Right hindlimb (tissue), 1 donor: ENCODE results near the gene KIF26B.

ENCODE experiments used
- DNase-seq: peaks from one replicate; pipeline ENCODE4 v3.0.0-alpha.2; 2018

Gene KIF26B

GRCh38 chr1:245437369-245438062 lies 282.7 kb downstream of the KIF26B start:
- DNase-seq = no peak

GRCh38 chr1:245440922-245441321 lies 286.1 kb downstream of the KIF26B start:
- no peak for DNase-seq

- DNase-seq = peak; percentile 44
Observed at GRCh38 chr1:245441689-245442088, 286.9 kb downstream of the KIF26B start.

- DNase-seq = no peak
Observed at GRCh38 chr1:245444147-245444828, 289.5 kb downstream of the KIF26B start.

- DNase-seq = no peak
Observed at GRCh38 chr1:245444945-245445344, 290.2 kb downstream of the KIF26B start.

DNA sequence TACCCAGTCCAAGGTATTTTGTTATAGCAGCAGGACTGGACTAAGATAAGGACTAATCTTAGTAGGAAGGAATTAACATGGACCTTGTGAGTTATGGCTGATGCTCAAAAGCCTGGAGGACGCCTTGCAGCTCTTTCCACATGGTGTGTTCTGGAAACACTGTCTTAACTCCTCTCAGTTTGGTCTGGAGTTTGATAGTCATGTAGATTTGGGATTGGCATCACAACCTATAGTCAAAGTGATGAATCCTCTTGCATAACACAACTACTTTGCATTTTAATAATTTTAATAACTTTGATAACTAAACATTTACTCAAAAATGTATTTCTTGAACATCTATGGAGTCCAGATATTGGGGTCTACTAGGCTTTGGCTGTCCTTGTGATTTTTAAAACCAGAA lies 293.7 kb downstream of the KIF26B start:
- no peak for DNase-seq

- no peak for DNase-seq
Observed at GRCh38 chr1:245448975-245449431, 294.2 kb downstream of the KIF26B start.

GRCh38 chr1:245453541-245453940 lies 298.8 kb downstream of the KIF26B start:
- DNase-seq = no peak

GRCh38 chr1:245454051-245454450 lies 299.3 kb downstream of the KIF26B start:
- DNase-seq = no peak

DNA sequence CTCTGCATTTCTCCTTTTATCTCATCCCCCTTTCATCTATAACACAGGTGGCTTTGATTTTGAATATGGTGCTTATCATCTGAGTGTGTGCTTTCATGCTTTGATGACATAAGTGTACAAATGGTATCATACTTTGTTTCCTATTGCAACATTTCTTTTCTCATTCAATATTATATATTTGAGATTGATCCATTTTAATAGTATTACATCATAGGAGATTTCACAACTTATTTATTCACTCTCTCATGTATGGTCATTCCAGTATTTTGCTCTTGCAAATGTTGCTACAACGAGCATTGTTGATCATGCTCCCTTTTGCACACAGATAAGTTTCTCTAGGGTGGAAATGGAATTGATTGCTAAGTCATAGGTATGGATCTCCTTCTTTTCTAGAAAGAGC lies 302.8 kb downstream of the KIF26B start:
- no peak for DNase-seq

DNA sequence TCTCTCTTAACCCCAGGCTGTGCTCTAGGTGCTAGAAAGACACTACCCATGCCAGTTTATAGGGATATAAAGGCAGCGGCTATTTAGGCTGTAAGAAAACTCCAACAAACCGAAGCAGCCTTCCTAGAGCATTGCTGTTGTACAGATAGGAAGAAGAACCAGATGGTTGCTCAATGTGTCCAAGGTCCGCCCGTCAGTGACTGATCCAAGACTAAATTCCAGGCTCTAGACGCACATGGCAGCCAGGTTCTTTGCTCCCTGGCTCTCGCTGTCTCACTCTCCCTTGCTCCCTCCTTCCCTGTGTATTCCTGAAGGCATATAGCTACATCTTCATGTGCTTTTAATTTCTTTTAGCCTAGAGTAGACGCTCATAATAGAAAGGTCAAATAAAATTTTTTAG lies 303.4 kb downstream of the KIF26B start:
- no peak for DNase-seq

DNA sequence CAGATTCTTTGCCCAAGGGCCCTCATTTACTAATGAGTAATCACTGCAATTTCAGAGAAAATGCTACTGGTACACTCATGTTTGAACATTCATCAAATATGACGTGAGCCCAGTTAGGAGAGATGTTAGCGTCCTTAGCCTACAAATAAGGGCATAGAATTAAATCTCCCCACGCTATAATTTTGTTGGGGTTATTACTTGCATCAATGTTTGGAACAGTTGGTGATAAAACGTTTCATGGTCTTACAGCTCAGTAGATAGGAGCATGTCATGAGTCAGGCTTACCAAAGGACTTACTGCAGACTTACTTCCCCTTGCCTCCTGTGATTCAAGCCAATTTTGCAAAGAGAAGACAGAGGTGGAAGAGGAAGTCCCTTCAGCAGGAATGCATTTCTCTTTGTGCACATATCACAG lies 304.0 kb downstream of the KIF26B start:
- DNase-seq = no peak

DNA sequence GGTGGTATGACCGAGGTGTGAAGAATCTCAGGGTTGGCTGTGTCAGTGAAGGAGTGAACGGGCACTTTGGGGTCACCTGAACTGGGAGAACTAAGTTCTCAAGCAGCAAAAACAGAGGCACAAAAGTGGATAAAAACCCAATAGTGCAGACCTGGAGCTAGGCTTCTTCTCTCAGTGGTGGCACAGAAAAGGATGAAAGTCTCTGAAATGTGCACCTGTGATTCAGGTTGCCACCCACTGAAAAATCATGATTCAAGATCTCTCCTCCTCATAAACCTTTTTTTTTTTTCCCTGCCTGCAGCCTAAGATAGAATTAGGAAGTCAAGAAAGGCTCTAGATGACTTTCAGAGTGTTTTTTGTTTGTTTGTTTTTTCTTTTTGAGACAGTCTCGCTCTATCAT lies 304.8 kb downstream of the KIF26B start:
- no peak for DNase-seq

- no peak for DNase-seq
Observed at GRCh38 chr1:245461681-245462080, 306.9 kb downstream of the KIF26B start.

DNA sequence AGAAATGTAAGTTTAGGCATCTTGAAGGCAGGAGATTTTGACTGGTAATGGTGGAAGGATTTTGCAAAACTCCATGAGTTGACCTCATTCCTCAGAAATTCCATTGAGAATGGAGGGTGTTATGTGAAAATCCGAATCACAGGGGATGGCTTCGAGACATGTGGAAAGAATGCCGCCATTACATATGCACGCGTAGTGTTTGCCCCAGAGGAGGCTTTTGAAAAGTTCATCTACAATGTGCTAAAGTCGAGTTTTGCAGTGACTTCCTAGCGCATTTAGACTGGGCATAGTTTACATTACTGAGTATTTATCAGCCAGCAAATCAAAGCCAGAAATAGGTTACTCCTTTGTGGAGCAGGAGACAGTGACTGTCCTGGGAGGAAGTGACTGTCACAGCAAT lies 307.4 kb downstream of the KIF26B start:
- DNase-seq = no peak

DNA sequence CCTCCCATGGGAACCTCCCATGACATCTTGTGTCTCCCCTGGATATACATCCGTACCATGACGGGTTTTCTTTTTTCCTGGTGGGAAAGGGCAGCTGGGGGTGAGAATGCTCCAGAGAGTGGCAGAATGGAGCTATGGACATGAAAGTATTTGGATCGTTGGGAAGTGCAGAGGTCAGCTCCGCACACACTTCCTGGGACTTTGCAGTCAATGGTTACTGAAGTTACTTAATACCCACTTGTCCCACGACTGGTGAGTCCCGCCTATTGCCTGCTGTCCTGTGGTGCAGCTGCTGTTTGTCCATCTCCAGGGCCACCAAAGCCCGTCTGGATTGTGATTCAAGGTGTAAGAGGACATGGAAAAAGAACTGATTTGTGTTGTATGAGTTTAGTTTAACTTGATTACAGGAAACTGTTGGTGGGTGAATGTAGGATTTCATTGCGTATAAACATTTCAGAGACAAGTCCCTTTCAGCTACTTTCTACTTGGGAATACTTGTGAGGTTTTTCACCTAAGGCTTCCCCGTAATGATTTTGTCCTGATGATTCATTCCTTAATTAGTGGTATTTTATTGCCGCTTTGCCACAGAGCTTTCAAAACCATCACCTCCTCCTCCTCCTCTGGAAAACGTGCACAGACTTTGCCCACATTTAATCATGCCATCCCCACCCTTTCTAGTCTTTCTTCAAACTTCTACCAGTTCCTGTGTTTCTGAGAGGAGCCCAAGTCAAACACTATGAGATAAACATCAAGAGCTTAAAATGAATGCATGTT lies 308.8 kb downstream of the KIF26B start:
- no peak for DNase-seq

DNA sequence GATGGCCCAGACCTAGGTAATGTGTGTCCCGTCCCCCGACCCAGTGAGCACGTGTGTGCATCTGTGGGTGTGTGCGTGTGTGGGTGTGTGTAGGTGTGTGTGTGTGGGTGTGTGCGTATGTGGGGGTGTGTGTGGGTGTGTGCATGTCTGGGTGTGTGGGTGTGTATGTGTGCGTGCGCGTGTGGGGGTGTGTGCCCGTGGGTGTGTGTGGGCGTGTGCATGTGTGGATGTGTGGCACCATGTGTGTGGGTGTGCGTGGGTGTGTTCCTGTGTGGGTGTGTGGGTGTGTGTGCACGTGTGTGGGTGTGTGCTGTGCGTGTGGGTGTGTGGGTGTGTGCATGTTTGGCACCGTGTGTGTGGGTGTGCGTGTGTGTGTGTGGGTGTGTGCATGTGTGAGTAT lies 309.5 kb downstream of the KIF26B start:
- no peak for DNase-seq

DNA sequence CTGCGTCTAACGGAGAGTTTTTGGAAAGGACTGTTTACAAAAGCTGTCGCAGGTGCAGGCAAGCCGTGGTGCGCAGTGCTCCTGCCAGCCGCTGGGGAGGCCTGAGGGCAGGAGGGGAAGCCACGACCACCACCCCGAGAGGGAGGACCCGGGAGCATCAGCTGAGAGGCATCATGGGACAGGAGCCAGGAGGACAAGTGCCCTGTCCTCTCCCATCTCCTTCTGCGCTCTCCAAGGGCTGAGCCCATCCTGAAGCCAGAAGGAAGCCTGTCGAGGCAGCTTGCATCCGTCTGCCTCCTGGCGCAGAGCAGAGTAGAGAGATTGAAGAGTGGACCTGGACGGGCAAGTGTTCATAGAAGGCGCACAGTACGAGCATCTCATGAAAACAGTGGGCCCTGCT lies 310.9 kb downstream of the KIF26B start:
- no peak for DNase-seq

GRCh38 chr1:245466261-245466660 lies 311.5 kb downstream of the KIF26B start:
- no peak for DNase-seq

DNA sequence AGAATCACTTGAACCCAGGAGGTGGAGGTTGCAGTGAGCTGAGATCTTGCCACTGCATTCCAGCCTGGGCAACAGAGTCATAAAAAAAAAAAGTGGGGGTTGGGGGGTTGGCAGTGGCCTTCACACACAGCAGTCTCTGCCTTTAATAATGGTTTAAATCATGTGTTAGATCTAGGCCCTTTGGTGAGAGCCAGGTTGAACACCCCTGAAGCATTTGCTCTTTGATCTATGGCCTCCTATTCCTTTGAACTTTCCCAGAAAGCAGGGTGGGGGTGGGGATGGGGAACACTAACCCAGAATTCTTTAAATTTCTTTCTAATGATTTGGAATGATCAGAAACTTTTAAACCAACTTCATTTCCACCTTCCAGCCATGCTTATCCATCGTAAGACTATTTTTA lies 313.0 kb downstream of the KIF26B start:
- no peak for DNase-seq

DNA sequence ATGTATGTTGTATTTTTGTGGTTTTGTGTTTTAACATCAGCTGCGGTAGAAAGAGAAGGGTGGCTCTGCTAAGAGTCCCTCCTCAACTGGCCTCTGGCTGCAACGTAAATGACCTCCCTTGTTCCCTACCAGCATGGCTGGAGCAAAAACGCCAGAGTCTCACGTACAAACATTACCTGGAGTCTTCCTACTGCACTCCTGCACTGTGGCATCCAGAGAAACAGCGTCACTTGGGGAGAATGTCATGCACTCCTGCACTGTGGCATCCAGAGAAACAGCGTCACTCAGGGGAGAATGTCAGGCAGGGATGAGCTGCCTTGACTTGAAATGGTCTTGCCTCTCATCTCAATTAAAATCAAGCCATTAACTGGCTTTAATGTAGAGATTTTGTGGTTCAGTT lies 314.2 kb downstream of the KIF26B start:
- no peak for DNase-seq

DNA sequence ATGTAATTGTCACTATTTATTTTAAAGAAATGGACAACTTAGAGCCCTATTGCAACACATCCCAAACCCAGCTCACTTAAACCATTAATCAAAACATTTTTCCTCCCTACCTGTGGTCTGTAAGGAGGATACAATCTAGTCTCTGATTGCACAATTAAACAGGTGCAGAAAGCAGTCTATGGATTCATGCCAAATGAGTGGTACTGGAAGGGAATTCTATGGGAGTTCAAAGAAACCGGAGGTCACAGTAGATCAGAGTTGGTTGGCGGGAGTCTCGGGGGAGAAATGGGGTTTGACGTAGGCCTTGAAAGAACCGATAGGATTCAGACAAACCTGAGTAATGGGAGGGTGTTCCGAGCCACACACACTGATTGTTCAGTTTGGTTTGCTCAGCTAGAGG lies 314.9 kb downstream of the KIF26B start:
- no peak for DNase-seq

GRCh38 chr1:245475126-245475525 lies 320.3 kb downstream of the KIF26B start:
- no peak for DNase-seq

DNA sequence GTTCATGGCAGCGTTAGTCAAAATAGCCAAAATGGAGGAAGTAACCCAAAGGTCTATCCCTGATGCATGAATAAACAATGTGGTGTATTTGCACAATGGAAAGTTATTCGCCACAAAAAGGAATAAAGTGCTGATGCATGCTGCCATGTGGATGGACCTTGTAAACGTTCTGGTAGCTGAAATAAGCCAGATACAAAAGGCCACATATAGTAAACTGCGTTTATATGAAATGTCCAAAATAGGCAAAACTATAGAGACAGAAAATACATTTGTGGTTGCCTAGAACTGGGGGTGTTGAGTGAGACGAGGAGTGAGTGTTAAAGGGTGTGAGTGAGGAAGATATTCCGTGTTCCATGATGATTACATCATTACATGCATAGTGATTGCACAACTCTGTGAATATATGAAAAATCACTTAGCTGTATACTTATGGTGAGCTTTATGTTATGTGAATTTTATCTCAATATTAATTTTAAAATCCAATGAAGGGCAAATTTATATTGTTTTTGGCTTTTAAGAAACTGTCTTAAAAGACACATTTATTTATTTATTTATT lies 321.3 kb downstream of the KIF26B start:
- DNase-seq = no peak
